Activated naive CD4-positive, alpha-beta T cell treated with Interleukin-2 at 50 U/mL for 16 hours (primary cell): ENCODE measurements around the gene C1orf21.

Experiments
- DNase-seq: peaks from one replicate; pipeline ENCODE4 v3.0.0-alpha.2; 2020

The C1orf21 gene

GRCh38 chr1:184416946-184417345 lies 30.1 kb downstream of the C1orf21 start:
- DNase-seq, result no peak

- DNase-seq, result no peak
Observed at GRCh38 chr1:184417916-184418315, 31.1 kb downstream of the C1orf21 start.

- DNase-seq, result no peak
Observed at GRCh38 chr1:184418652-184419349, 32.0 kb downstream of the C1orf21 start.

- DNase-seq, result no peak
Observed at GRCh38 chr1:184419350-184420161, 32.7 kb downstream of the C1orf21 start.

- DNase-seq, result no peak
Observed at GRCh38 chr1:184422490-184423233, 35.8 kb downstream of the C1orf21 start.

- DNase-seq, result no peak
Observed at GRCh38 chr1:184423649-184424048, 36.8 kb downstream of the C1orf21 start.

GRCh38 chr1:184424157-184424556 lies 37.3 kb downstream of the C1orf21 start:
- no peak for DNase-seq

GRCh38 chr1:184424945-184425344 lies 38.1 kb downstream of the C1orf21 start:
- DNase-seq, result no peak

- DNase-seq, result no peak
Observed at GRCh38 chr1:184425449-184426277, 38.8 kb downstream of the C1orf21 start.

- DNase-seq, result no peak
Observed at GRCh38 chr1:184426278-184426674, 39.4 kb downstream of the C1orf21 start.

- no peak for DNase-seq
Observed at GRCh38 chr1:184427722-184428121, 40.9 kb downstream of the C1orf21 start.

GRCh38 chr1:184428604-184429003 lies 41.8 kb downstream of the C1orf21 start:
- no peak for DNase-seq

GRCh38 chr1:184429335-184429734 lies 42.5 kb downstream of the C1orf21 start:
- DNase-seq, result no peak

- DNase-seq, result no peak
Observed at GRCh38 chr1:184433956-184434502, 47.2 kb downstream of the C1orf21 start.

- no peak for DNase-seq
Observed at GRCh38 chr1:184437291-184437690, 50.5 kb downstream of the C1orf21 start.

- no peak for DNase-seq
Observed at GRCh38 chr1:184438363-184438762, 51.5 kb downstream of the C1orf21 start.

- no peak for DNase-seq
Observed at GRCh38 chr1:184442260-184442659, 55.4 kb downstream of the C1orf21 start.

GRCh38 chr1:184443201-184443600 lies 56.4 kb downstream of the C1orf21 start:
- DNase-seq, result no peak

GRCh38 chr1:184443624-184444023 lies 56.8 kb downstream of the C1orf21 start:
- no peak for DNase-seq

GRCh38 chr1:184445997-184446396 lies 59.2 kb downstream of the C1orf21 start:
- no peak for DNase-seq

- no peak for DNase-seq
Observed at GRCh38 chr1:184447651-184448185, 60.9 kb downstream of the C1orf21 start.

- DNase-seq, result no peak
Observed at GRCh38 chr1:184449916-184450315, 63.1 kb downstream of the C1orf21 start.
